CD14-positive monocyte (primary cell): ENCODE measurements around the gene BDH2. TPM values are rescaled to one million over a fixed set of nuclear protein-coding genes. Genes with fewer than 3 reads are reported as not detected.

Experiments used
- DNase-seq, 3 donors: peaks; one replicate each; pipeline ENCODE4 v3.0.0-alpha.2; 2011 to 2022
- H2AFZ ChIP-seq: 2 replicates; pipeline ENCODE4 v1.6.0; 2012; ENCODE audit warnings: mild to moderate bottlenecking, low read depth, low read length, inconsistent platforms; ENCODE audit not compliant: insufficient read depth, poor library complexity, severe bottlenecking
- H3K27ac ChIP-seq, 2 donors: 1 replicate in 1 of 2; 2 replicates in 1 of 2; pipeline ENCODE4 v1.5.1; 2012 to 2013; ENCODE audit warnings: low read length in 2 of 2, control low read depth in 1 of 2, inconsistent platforms in 1 of 2, low read depth in 1 of 2, mild to moderate bottlenecking in 1 of 2
- H3K27me3 ChIP-seq, 2 donors: one replicate each; pipeline versions ENCODE4 v1.6.0 to v1.6.1; 2011 to 2013; ENCODE audit warnings: low read length in 2 of 2; ENCODE audit not compliant: control insufficient read depth in 2 of 2, insufficient read depth in 2 of 2
- H3K36me3 ChIP-seq, 2 donors: replicated peaks in 1 of 2; 1 replicate in 1 of 2; 2 replicates in 1 of 2; pipeline versions ENCODE4 v1.5.1 to v1.6.1; 2012 to 2013; ENCODE audit warnings: low read length in 2 of 2, control low read depth in 1 of 2, inconsistent platforms in 1 of 2, mild to moderate bottlenecking in 1 of 2; ENCODE audit not compliant: insufficient read depth in 2 of 2, control insufficient read depth in 1 of 2
- H3K4me1 ChIP-seq, 2 donors: 1 replicate in 1 of 2; 2 replicates in 1 of 2; pipeline versions ENCODE4 v1.5.1 to v1.6.1; 2012 to 2013; ENCODE audit warnings: low read length in 2 of 2, control low read depth in 1 of 2, inconsistent platforms in 1 of 2, mild to moderate bottlenecking in 1 of 2, moderate library complexity in 1 of 2; ENCODE audit not compliant: insufficient read depth in 2 of 2, control insufficient read depth in 1 of 2
- H3K4me2 ChIP-seq: replicated peaks from 2 replicates; pipeline ENCODE3; 2012; ENCODE audit warnings: low read length, moderate library complexity, mild to moderate bottlenecking; ENCODE audit not compliant: poor library complexity, severe bottlenecking; ENCODE audit errors: extremely low read depth
- H3K4me3 ChIP-seq, 3 experiments: fragments of 200-600 bp in 1 of 3; sonication (generic) in 1 of 3; replicated peaks in 1 of 3; 1 replicate in 2 of 3; 2 replicates in 1 of 3; pipeline ENCODE4 v1.5.1; 2011 to 2013; ENCODE audit warnings: low read length in 3 of 3, mild to moderate bottlenecking in 3 of 3, control low read depth in 2 of 3, low read depth in 2 of 3, inconsistent platforms in 1 of 3, moderate library complexity in 1 of 3
- H3K79me2 ChIP-seq: 2 replicates; pipeline ENCODE4 v1.6.0; 2012; ENCODE audit warnings: mild to moderate bottlenecking, control low read depth, inconsistent platforms, low read length, moderate library complexity; ENCODE audit not compliant: insufficient read depth
- H3K9ac ChIP-seq: 2 replicates; pipeline ENCODE4 v1.6.0; 2017; ENCODE audit warnings: low read length, mild to moderate bottlenecking; ENCODE audit not compliant: insufficient read depth, poor library complexity, severe bottlenecking
- H3K9me3 ChIP-seq, 2 donors: replicated peaks in 1 of 2; 1 replicate in 1 of 2; 2 replicates in 1 of 2; pipeline versions ENCODE4 v1.5.1 to v1.6.1; 2012 to 2013; ENCODE audit warnings: low read length in 2 of 2, control low read depth in 1 of 2; ENCODE audit not compliant: control insufficient read depth in 1 of 2, insufficient read depth in 1 of 2
- H4K20me1 ChIP-seq: 2 replicates; pipeline ENCODE4 v1.6.0; 2012; ENCODE audit warnings: mild to moderate bottlenecking, low read length, control low read depth, moderate library complexity; ENCODE audit not compliant: insufficient read depth
- H3K27ac Mint-ChIP-seq, 7 donors: one replicate each; pipeline ENCODE4 v1.8.0; 2020; ENCODE audit warnings: mild to moderate bottlenecking in 7 of 7, mixed read lengths in 7 of 7, moderate library complexity in 6 of 7, inconsistent platforms in 2 of 7
- H3K27me3 Mint-ChIP-seq, 3 donors: one replicate each; pipeline ENCODE4 v1.8.0; 2021 to 2022; ENCODE audit warnings: low read depth in 3 of 3, mild to moderate bottlenecking in 3 of 3, mixed read lengths in 3 of 3, moderate library complexity in 3 of 3, inconsistent platforms in 1 of 3
- H3K36me3 Mint-ChIP-seq, 2 donors: one replicate each; pipeline ENCODE4 v1.8.0; 2020; ENCODE audit warnings: mixed read lengths in 2 of 2, inconsistent platforms in 1 of 2, mild to moderate bottlenecking in 1 of 2
- H3K4me1 Mint-ChIP-seq: one replicate; pipeline ENCODE4 v1.8.0; 2020; ENCODE audit warnings: mild to moderate bottlenecking, mixed read lengths
- H3K4me3 Mint-ChIP-seq, 2 donors: one replicate each; pipeline ENCODE4 v1.8.0; 2020; ENCODE audit warnings: mild to moderate bottlenecking in 2 of 2, mixed read lengths in 2 of 2, moderate library complexity in 1 of 2
- H3K9me3 Mint-ChIP-seq, 7 donors: one replicate each; pipeline ENCODE4 v1.8.0; 2020 to 2022; ENCODE audit warnings: mixed read lengths in 7 of 7, mild to moderate bottlenecking in 6 of 7, moderate library complexity in 6 of 7, inconsistent platforms in 2 of 7
- CTCF ChIP-seq: fragments of 200-600 bp; IDR thresholded peaks from one replicate; pipeline ENCODE4 v1.8.0; 2022; ENCODE audit warnings: antibody characterized with exemption, mild to moderate bottlenecking
- WGBS: methylation state at CpG from one replicate; pipeline ENCODE4 v1.1.5; 2013; ENCODE audit warnings: missing lambda C conversion rate; ENCODE audit not compliant: insufficient coverage; 5-methylcytosine and 5-hydroxymethylcytosine counted together
- intact Hi-C, 2 donors: fragments of 100-400 bp; cut with micrococcal nuclease; formaldehyde crosslinking; loops; one replicate each; pipeline versions ENCODE4 v1.15.0 to v1.15.1; 2023
- polyA plus RNA-seq, 3 donors: library from polyadenylated mRNA; depleted of rRNA in 1 of 3; unstranded in 2 of 3; stranded (reverse) in 1 of 3; fragments of 300-500 nt in 2 of 3; fragments of >200 nt in 1 of 3; fragmentation: Illumina TruSeq in 2 of 3; gene quantifications; 1 replicate in 2 of 3; 2 replicates in 1 of 3; pipeline ENCODE4 v1.2.3, GENCODE V29; 2012 to 2021

The BDH2 gene
- polyA plus RNA-seq, 3 donors, result 6.2 to 8.5 (median 6.8) TPM

GRCh38 chr4:103123114-103123513 lies 23.5 kb upstream of the BDH2 start:
- no peak overlapping the region for H3K27ac ChIP-seq
- no peak for TF ChIP-seq CTCF
- H3K4me3 ChIP-seq, result no peak overlapping the region
- no CpG with 5 or more reads among the region's 3 CpGs for WGBS
- peaks cover 0 to 4% (median 0%) of the 10 kb centered on the region in 7 donors for H3K9me3 Mint-ChIP-seq
- H3K4me3 Mint-ChIP-seq, result no peak overlapping the region
- H3K36me3 Mint-ChIP-seq, result peaks cover 58 to 75% of the 10 kb centered on the region in 2 donors
- peaks cover 31 to 78% of the 10 kb centered on the region in 2 donors for H3K36me3 ChIP-seq
- intact Hi-C loops, result no loop called here
- H3K9me3 ChIP-seq, result no peaks in the 10 kb centered on the region
- H4K20me1 ChIP-seq, result no peaks in the 10 kb centered on the region
- no peaks in the 10 kb centered on the region for H3K4me1 Mint-ChIP-seq
- H2AFZ ChIP-seq, result no peak overlapping the region
- peak overlapping the region in 1 of 7 donors; percentile 33 for H3K27ac Mint-ChIP-seq
- no peak for DNase-seq
- no peak overlapping the region for H3K4me2 ChIP-seq
- no peaks in the 10 kb centered on the region for H3K27me3 Mint-ChIP-seq
- no peak overlapping the region for H3K9ac ChIP-seq
- H3K4me1 ChIP-seq, result no peaks in the 10 kb centered on the region
- H3K27me3 ChIP-seq, result no peaks in the 10 kb centered on the region
- no peaks in the 10 kb centered on the region for H3K79me2 ChIP-seq

DNA sequence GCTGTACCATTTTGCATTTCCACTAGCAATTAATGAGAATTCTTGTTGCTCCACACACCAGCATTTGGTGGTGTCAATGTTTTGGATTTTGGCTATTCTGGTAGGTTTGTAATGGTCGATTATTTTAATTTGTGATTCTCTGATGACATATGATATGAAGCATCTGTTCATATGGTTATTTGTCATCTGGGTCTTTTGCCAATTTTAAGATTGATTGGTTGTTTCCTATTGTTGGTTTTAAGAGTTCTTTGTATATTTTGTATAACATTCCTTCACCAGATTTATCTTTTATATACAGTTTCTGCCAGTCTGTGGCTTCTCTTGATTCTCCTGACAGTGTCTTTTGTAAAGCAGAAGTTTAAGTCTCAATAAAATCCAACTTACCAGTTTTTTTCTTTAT lies 18.5 kb upstream of the BDH2 start:
- DNase-seq, result no peak
- Histone ChIP-seq H3K4me3 (no peak overlapping the region), H3K36me3 (peaks cover 35 to 68% of the 10 kb centered on the region in 2 donors), H3K4me1 (no peaks in the 10 kb centered on the region), H4K20me1 (no peaks in the 10 kb centered on the region), H3K27me3 (no peaks in the 10 kb centered on the region), H3K9me3 (no peaks in the 10 kb centered on the region), H3K27ac (no peak overlapping the region), H3K9ac (no peak overlapping the region), H2AFZ (no peak overlapping the region), H3K79me2 (no peaks in the 10 kb centered on the region), H3K4me2 (no peak overlapping the region)
- intact Hi-C loops, result no loop called here
- H3K4me1 Mint-ChIP-seq, result no peaks in the 10 kb centered on the region
- no peak overlapping the region for H3K4me3 Mint-ChIP-seq
- no CpG with 5 or more reads among the region's 1 CpG for WGBS
- H3K27me3 Mint-ChIP-seq, result peaks cover 0 to 1% (median 0%) of the 10 kb centered on the region in 3 donors
- peak overlapping the region in 1 of 7 donors; percentile 7 for H3K27ac Mint-ChIP-seq
- H3K9me3 Mint-ChIP-seq, result peaks cover 0 to 4% (median 0%) of the 10 kb centered on the region in 7 donors
- TF ChIP-seq CTCF, result no peak
- peaks cover 41 to 69% of the 10 kb centered on the region in 2 donors for H3K36me3 Mint-ChIP-seq
